HG02571 (cell line): ENCODE data around the gene ZDHHC3.

Experiments used
- ATAC-seq: cut with Tn5 transposase; IDR thresholded peaks from one replicate; pipeline ENCODE4 v1.9.1; 2021; ENCODE audit warnings: mild to moderate bottlenecking, moderate library complexity; ENCODE audit not compliant: unreplicated experiment

ZDHHC3 gene

GRCh38 chr3:44899683-44900367, 76.1 kb downstream of the ZDHHC3 start:
- no peak for ATAC-seq

DNA sequence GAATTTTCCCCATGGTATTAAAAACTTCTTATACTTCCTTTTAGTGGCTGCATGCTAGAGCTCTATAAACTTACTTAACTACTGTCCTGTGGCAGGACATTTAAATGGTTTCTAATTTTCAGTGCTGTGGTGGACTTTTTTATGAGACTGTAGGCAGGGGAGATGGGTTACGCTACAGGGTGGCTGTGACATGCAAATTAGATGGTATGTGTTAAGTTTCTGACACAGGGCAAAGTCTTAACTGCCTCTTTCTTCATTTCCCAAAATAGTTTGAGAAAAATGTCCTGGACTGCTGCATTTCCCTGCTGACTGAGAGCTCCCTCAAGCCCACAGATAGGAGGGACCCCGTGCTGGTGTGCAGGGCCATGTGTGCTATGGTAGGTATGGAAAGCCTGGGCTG, 79.5 kb downstream of the ZDHHC3 start:
- ATAC-seq = no peak

- ATAC-seq = no peak
Measured at GRCh38 chr3:44894485-44894884, 81.5 kb downstream of the ZDHHC3 start.

GRCh38 chr3:44893097-44893496, 82.9 kb downstream of the ZDHHC3 start:
- ATAC-seq = no peak

DNA sequence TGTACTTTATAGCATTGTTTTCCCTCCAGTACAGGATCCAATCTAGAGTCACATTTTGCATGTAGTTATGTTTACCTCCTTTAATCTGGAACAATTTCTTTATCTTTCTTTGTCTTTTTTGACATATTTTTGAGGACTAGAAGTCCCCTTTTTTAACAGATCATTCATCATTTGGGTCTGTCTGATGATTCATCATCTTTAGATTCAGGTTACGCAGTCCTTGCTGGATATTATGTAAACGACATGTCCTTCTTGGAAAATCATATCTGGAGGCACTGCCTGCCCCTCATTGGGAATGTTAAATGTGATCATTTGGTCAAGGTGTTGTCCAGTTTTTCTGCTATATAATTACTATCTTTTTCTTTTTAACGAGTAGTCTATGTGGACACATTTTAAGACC, 83.3 kb downstream of the ZDHHC3 start:
- no peak for ATAC-seq

- ATAC-seq = no peak
Measured at GRCh38 chr3:44890852-44891251, 85.1 kb downstream of the ZDHHC3 start.

DNA sequence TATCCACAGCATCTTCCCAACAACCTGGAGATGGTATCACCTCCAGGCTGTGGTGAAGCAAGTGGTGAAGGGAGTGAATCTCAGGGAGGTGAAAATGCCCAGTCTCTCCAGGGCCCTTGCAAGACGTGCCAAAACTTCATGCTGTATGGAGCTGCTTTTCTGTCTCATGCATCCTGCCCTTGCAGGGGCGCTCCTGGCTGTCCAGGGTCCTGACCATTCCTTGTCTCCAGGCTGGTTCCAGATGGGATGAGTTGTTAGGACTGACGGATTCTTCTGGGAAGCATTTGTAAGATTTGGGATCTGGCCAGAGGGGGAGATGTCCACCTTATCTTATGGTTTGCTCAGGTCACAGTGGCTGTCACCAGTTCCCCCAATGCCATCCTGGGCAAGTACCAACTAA, 85.7 kb downstream of the ZDHHC3 start:
- no peak for ATAC-seq

DNA sequence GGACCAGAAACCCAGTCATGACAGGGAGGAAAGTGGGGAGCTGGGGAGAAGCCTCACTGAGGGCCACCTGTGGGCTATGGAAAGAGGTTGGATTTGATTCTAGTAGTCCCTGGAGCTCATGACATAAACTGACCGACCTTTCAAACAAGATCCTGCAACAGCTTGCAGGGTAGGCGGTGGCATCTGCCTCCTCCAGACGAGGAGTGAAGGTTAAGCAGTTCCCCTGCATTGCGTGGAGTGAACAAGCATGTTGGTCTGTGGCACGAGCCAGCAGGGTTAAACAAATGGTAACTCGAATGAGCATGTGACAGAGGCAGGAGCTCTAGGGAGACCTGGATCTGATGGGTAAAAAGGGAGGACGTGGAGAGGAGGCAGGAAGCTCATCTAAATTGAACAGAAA, 88.9 kb downstream of the ZDHHC3 start:
- ATAC-seq = no peak

DNA sequence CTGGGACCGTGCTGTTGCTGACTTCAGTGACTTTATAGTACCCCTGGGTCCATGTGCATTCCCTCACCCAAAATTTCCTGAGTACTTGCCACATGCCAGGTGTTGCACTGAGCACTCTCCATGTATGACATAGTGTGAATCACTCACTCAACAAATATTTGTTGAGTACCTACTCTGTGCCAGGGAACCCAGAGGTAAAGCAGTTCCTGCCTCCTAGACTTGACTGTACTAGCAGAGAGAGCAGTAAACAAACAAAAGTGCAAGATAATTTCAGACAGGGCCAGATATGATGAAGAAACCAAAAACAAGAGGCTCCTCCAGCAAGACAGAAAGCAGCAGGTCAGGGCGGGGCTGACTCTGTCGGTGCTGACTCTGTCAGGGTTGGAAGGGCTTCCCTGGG, 89.4 kb downstream of the ZDHHC3 start:
- no peak for ATAC-seq

DNA sequence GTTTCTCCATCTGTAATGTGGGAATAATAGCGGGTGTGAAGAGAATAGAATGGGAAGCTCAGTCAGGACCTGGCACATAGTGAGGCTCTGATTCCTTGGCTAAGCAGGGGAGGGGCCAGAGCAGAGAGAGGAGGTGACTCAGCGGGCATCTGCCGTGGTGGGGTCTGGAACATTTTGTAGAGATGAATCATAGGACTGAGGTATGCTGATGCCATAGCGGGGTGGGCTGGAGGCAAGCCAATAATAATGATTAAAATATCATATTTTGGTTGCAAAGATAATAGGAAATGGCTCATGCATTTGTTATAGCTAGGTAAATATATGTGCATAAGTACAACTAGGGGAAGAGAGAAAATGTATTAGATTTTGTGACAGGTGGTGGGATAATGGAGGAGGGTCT, 90.4 kb downstream of the ZDHHC3 start:
- no peak for ATAC-seq

GRCh38 chr3:44883999-44884431, 92.0 kb downstream of the ZDHHC3 start:
- ATAC-seq = no peak

- no peak for ATAC-seq
Measured at GRCh38 chr3:44883213-44883955, 92.6 kb downstream of the ZDHHC3 start.

GRCh38 chr3:44880284-44880683, 95.7 kb downstream of the ZDHHC3 start:
- no peak for ATAC-seq

DNA sequence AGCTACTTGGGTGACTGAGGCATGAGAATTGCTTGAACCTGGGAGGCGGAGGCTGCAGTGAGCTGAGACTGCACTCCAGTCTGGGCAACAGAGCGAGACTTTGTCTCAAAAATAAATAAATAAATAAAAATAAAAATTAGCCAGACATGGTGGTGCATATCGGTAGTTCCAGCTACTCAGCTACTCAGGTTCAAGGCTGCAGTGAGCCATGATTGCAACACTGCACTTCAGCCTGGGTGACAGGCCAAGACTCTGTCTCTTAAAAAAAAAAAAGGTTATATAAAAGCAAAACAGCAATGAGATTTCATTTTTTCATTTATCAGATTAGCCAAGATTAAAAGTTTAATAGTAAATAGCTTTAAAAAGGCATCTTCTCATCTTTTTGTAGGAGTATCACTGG, 98.6 kb downstream of the ZDHHC3 start:
- no peak for ATAC-seq

DNA sequence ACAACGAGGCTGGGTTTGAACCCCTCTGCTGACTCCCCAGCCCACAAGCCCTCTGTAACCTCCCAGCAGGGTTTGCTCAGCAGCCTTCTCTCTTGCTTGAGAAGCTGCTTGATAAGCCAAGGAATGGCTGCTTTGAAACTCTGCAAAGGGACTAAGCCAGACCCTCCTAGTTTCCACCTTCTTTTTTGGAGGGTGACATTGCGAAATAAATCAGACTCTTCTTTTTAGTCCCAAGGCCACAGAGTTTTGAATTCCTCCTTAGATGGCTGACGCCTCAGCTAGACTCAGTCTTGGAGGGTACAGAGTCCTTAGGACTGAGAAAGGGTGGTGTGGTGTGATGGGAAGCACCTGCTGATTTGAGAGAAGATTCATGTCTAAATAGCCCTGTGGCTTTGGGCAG, 100.4 kb downstream of the ZDHHC3 start:
- ATAC-seq = no peak
